ENCODE data around the gene COL25A1. TPM values are rescaled to one million over a fixed set of nuclear protein-coding genes. Genes with fewer than 3 reads are reported as not detected.

COL25A1 gene
- total and polyA plus RNA-seq, 4 donors, result 0.61 to 4.4 (median 2.1) TPM

GRCh38 chr4:109323348-109323747 is 20.9 kb upstream of the COL25A1 start:
- Histone ChIP-seq H3K9me3 (ENCODE audit: control insufficient read depth in 4 of 4, low read length in 3 of 4) (peaks cover 3 to 14% (median 8%) of the 10 kb centered on the region in 4 donors), H3K4me1 (ENCODE audit: control insufficient read depth in 4 of 4, insufficient read depth in 4 of 4, low read length in 3 of 4) (no peaks in the 10 kb centered on the region), H3K9ac (ENCODE audit: low read depth in 1 of 2, low read length in 2 of 2) (no peak overlapping the region), H3K27ac (ENCODE audit: low read depth in 1 of 2, low read length in 2 of 2) (no peak overlapping the region), H3K36me3 (ENCODE audit: control insufficient read depth in 4 of 4, insufficient read depth in 3 of 4, low read depth in 1 of 4, low read length in 3 of 4) (no peaks in the 10 kb centered on the region), H3K27me3 (ENCODE audit: control insufficient read depth in 4 of 4, insufficient read depth in 4 of 4, low read length in 3 of 4) (no peaks in the 10 kb centered on the region), H3K4me3 (ENCODE audit: low read depth in 1 of 3, low read length in 3 of 3) (no peak overlapping the region)
- no peak for TF ChIP-seq YY1 (IDR thresholded peaks at IDR 0.05)
- no peak for TF ChIP-seq RXRA (IDR thresholded peaks at IDR 0.05)
- no peak for DNase-seq (ENCODE audit: low spot score)

- Histone ChIP-seq H3K27ac (ENCODE audit: low read depth in 1 of 2, low read length in 2 of 2) (no peak overlapping the region), H3K4me3 (ENCODE audit: low read depth in 1 of 3, low read length in 3 of 3) (no peak overlapping the region), H3K4me1 (ENCODE audit: control insufficient read depth in 4 of 4, insufficient read depth in 4 of 4, low read length in 3 of 4) (no peaks in the 10 kb centered on the region), H3K9ac (ENCODE audit: low read depth in 1 of 2, low read length in 2 of 2) (no peak overlapping the region), H3K36me3 (ENCODE audit: control insufficient read depth in 4 of 4, insufficient read depth in 3 of 4, low read depth in 1 of 4, low read length in 3 of 4) (no peaks in the 10 kb centered on the region), H3K9me3 (ENCODE audit: control insufficient read depth in 4 of 4, low read length in 3 of 4) (peaks cover 3 to 14% (median 8%) of the 10 kb centered on the region in 4 donors), H3K27me3 (ENCODE audit: control insufficient read depth in 4 of 4, insufficient read depth in 4 of 4, low read length in 3 of 4) (no peaks in the 10 kb centered on the region)
- no peak for DNase-seq (ENCODE audit: low spot score)
- 81% methylated on average over 1 of the region's 1 CpG for WGBS
- no peak for TF ChIP-seq GABPA (IDR thresholded peaks at IDR 0.05 in 1 of 2, conservative IDR thresholded peaks at IDR 0.05 in 1 of 2)
- TF ChIP-seq FOXA2 (IDR thresholded peaks at IDR 0.05), result no peak
- no peak for TF ChIP-seq CTCF (IDR thresholded peaks at IDR 0.05; ENCODE audit: low read depth, low read length, missing input control)
These were observed 18.8 kb upstream of the COL25A1 start for GRCh38 chr4:109321232-109321631.

GRCh38 chr4:109319684-109320083 is 17.2 kb upstream of the COL25A1 start:
- 79% methylated on average over 2 of the region's 2 CpGs for WGBS
- Histone ChIP-seq H3K9me3 (ENCODE audit: control insufficient read depth in 4 of 4, low read length in 3 of 4) (peaks cover 3 to 14% (median 8%) of the 10 kb centered on the region in 4 donors), H3K36me3 (ENCODE audit: control insufficient read depth in 4 of 4, insufficient read depth in 3 of 4, low read depth in 1 of 4, low read length in 3 of 4) (no peaks in the 10 kb centered on the region), H3K4me1 (ENCODE audit: control insufficient read depth in 4 of 4, insufficient read depth in 4 of 4, low read length in 3 of 4) (no peaks in the 10 kb centered on the region), H3K9ac (ENCODE audit: low read depth in 1 of 2, low read length in 2 of 2) (no peak overlapping the region), H3K27me3 (ENCODE audit: control insufficient read depth in 4 of 4, insufficient read depth in 4 of 4, low read length in 3 of 4) (no peaks in the 10 kb centered on the region), H3K27ac (ENCODE audit: low read depth in 1 of 2, low read length in 2 of 2) (no peak overlapping the region), H3K4me3 (ENCODE audit: low read depth in 1 of 3, low read length in 3 of 3) (no peak overlapping the region)
- DNase-seq (ENCODE audit: low spot score), result no peak
- no peak for TF ChIP-seq ATF3 (IDR thresholded peaks at IDR 0.05)

- no peaks in the 10 kb centered on the region for H3K27me3 ChIP-seq (ENCODE audit: control insufficient read depth in 4 of 4, insufficient read depth in 4 of 4, low read length in 3 of 4)
- peaks cover 0 to 17% (median 8%) of the 10 kb centered on the region in 4 donors for H3K9me3 ChIP-seq (ENCODE audit: control insufficient read depth in 4 of 4, low read length in 3 of 4)
- H3K4me3 ChIP-seq (ENCODE audit: low read depth in 1 of 3, low read length in 3 of 3), result no peak overlapping the region
- no peak overlapping the region for H3K27ac ChIP-seq (ENCODE audit: low read depth in 1 of 2, low read length in 2 of 2)
- no peaks in the 10 kb centered on the region for H3K36me3 ChIP-seq (ENCODE audit: control insufficient read depth in 4 of 4, insufficient read depth in 3 of 4, low read depth in 1 of 4, low read length in 3 of 4)
- 82% methylated on average over 2 of the region's 2 CpGs for WGBS
- H3K9ac ChIP-seq (ENCODE audit: low read depth in 1 of 2, low read length in 2 of 2), result no peak overlapping the region
- H3K4me1 ChIP-seq (ENCODE audit: control insufficient read depth in 4 of 4, insufficient read depth in 4 of 4, low read length in 3 of 4), result no peaks in the 10 kb centered on the region
- no peak for DNase-seq (ENCODE audit: low spot score)
- TF ChIP-seq RXRA (IDR thresholded peaks at IDR 0.05) (no peak), FOXA1 (IDR thresholded peaks at IDR 0.05) (no peak), RAD21 (IDR thresholded peaks at IDR 0.05) (no peak), CTCF (IDR thresholded peaks at IDR 0.05; ENCODE audit: low read depth, low read length, missing input control) (no peak), YY1 (IDR thresholded peaks at IDR 0.05) (no peak), REST (IDR thresholded peaks at IDR 0.05) (no peak), NR2F2 (IDR thresholded peaks at IDR 0.05) (no peak), HNF4G (IDR thresholded peaks at IDR 0.05) (no peak), JUND (IDR thresholded peaks at IDR 0.05) (no peak), TAF1 (conservative IDR thresholded peaks at IDR 0.05) (no peak), GABPA (IDR thresholded peaks at IDR 0.05 in 1 of 2, conservative IDR thresholded peaks at IDR 0.05 in 1 of 2) (no peak), ZBTB33 (IDR thresholded peaks at IDR 0.05) (no peak)
These were observed 16.7 kb upstream of the COL25A1 start for GRCh38 chr4:109319156-109319555.
